Stimulated activated CD8-positive, alpha-beta memory T cell treated with anti-CD3 and anti-CD28 coated beads, Interleukin-4, amount 100 ng/mL, for 1 hour (primary cell): ENCODE results near the gene CTSD.

ENCODE experiments used
- DNase-seq, 2 donors: peaks; one replicate each; pipeline ENCODE4 v3.0.0-alpha.2; 2020; ENCODE audit warnings: low read depth in 2 of 2, low spot score in 1 of 2

The CTSD gene

GRCh38 chr11:1756791-1757771, 6.6 kb downstream of the CTSD start:
- DNase-seq = no peak

GRCh38 chr11:1755692-1756561, 7.8 kb downstream of the CTSD start:
- DNase-seq = no peak

DNA sequence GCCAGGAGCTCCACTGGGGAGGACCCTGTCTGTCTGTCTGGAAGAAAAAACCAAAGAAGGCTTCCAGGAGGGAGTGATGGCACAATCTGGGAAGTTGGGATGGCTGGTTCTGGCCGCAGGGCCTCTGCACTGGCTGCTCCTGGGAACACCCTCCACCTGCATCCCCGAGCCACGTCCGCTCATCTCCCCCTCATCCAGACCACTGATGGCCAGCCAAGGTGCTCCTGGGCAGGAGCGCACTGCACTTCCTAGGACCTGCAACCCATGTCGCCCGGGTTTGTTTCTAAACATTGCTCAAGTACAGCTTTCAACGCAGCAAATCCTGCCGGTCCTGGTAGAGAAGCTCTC, 8.4 kb downstream of the CTSD start:
- DNase-seq = no peak

GRCh38 chr11:1754376-1755150, 9.2 kb downstream of the CTSD start:
- DNase-seq = no peak

DNA sequence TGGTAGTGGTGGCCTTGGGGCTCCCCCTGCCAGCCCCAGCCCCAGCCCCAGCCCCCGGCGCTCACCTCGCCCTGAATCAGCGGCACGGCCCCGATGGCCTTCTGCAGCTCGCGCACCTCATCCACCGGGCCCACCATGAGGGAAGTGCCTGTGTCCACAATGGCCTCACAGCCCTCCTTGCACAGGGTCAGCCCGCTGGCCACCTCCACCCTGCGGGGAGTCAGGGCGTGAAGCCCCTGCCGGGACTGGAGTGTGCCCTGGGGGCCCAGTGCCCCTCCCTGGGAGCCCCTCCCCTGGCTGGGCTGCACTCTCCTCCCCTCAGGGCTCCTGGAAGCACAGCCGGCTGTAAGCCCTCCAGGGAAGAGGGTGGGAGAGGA, 9.8 kb downstream of the CTSD start:
- no peak for DNase-seq

DNA sequence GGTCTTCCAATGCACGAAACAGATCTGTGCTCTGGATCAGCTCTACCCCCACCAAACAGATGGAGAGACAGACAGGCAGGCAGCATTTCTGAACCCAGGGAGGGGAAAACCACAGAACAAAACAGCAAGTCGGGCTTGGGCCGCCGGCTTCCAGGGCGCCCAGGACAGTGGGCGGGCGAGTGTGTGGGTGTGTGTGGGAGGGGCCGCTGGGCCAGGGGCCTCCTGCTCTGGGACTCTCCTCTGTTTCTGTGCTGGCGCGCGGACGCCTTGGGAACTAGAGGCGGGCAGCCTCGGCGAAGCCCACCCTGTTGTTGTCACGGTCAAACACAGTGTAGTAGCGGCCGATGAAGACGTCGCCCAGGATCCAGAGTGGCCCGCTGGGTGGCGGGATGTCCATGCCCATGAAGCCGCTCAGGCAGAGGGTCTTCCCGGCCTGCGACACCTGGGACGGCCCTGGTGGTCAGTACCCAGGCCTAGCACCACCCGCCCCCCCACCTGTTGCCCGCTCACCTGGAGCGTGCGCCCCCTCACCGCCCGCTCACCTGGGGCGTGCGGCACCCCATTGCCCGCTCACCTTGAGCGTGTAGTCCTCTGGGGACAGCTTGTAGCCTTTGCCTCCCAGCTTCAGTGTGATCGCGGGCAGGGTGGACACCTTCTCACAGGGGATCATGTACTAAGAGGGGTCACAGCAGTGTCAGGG, 10.3 kb downstream of the CTSD start:
- DNase-seq = no peak

GRCh38 chr11:1752907-1753228, 10.9 kb downstream of the CTSD start:
- DNase-seq = no peak

GRCh38 chr11:1751999-1752906, 11.5 kb downstream of the CTSD start:
- DNase-seq = no peak

- DNase-seq = no peak
These were observed 12.2 kb downstream of the CTSD start for GRCh38 chr11:1751531-1751921.

DNA sequence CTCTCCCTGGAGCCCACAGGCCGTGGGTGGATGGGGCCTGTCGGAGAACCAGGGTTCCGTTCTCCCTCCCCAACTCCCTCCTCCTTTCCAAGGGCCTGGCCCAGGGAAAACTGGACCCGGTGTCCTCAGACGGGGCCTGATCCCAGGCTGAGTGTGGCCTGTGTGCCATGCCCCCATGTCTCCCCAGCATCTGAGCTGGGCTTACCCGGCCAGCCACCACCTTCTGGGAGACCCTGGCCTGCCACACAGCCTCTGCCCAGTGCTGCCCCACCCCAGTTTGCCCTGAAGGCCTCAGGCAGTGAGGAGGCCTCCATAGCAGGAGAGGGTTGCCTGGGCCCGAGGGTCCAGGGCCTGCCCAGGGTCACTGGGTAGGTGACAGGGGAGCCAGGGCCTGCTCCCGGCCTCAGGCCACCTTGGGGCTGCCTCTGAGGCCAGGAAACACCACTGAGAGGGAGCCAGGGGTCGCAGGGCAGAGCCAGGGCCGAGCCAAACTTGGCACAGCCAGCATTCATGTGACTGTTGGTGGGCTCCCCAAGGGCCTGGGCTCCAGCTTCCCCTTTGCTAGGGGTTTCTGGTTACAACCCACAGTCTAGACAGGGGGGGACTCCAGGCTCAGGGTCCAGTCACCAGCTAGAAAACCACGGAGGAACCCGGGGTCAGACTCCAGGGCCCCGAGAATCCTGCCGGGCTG, 12.7 kb downstream of the CTSD start:
- no peak for DNase-seq

GRCh38 chr11:1750481-1750839, 13.3 kb downstream of the CTSD start, which contains the start of gene IFITM10:
IFITM10 (minus strand) TSS chr11:1750595; CDS start chr11:1750442, 153 bp downstream.
- no peak for DNase-seq

GRCh38 chr11:1749395-1750351, 14.1 kb downstream of the CTSD start:
- DNase-seq = no peak

- DNase-seq = no peak
These were observed 14.9 kb downstream of the CTSD start for GRCh38 chr11:1748636-1749394.

GRCh38 chr11:1747753-1748635, 15.7 kb downstream of the CTSD start:
- DNase-seq = no peak

- no peak for DNase-seq
These were observed 16.6 kb downstream of the CTSD start for GRCh38 chr11:1746956-1747752.

GRCh38 chr11:1746511-1746931, 17.2 kb downstream of the CTSD start:
- DNase-seq = no peak
